Skeletal muscle tissue (tissue), 4 donors: ENCODE data around the gene ZIC4. TPM values are rescaled to one million over a fixed set of nuclear protein-coding genes. Genes with fewer than 3 reads are reported as not detected.

Source experiments
- H3K27ac ChIP-seq: one replicate; pipeline ENCODE4 v1.7.0; 2013; ENCODE audit warnings: mild to moderate bottlenecking, low read depth, low read length, inconsistent platforms
- H3K27me3 ChIP-seq, 3 donors: one replicate each; pipeline ENCODE4 v1.7.0; 2013; ENCODE audit warnings: low read length in 3 of 3; ENCODE audit not compliant: control insufficient read depth in 3 of 3, insufficient read depth in 3 of 3
- H3K36me3 ChIP-seq, 3 donors: one replicate each; pipeline ENCODE4 v1.7.0; 2013; ENCODE audit warnings: low read length in 3 of 3; ENCODE audit not compliant: control insufficient read depth in 3 of 3, insufficient read depth in 3 of 3
- H3K4me1 ChIP-seq, 3 donors: one replicate each; pipeline ENCODE4 v1.7.0; 2013; ENCODE audit warnings: low read length in 3 of 3, mild to moderate bottlenecking in 3 of 3; ENCODE audit not compliant: control insufficient read depth in 3 of 3, insufficient read depth in 3 of 3
- H3K4me3 ChIP-seq, 3 donors: one replicate each; pipeline ENCODE4 v1.7.0; 2013; ENCODE audit warnings: low read length in 3 of 3
- H3K9ac ChIP-seq, 3 donors: one replicate each; pipeline ENCODE4 v1.7.0; 2013; ENCODE audit warnings: low read length in 3 of 3, mild to moderate bottlenecking in 3 of 3, moderate library complexity in 2 of 3, low read depth in 1 of 3
- H3K9me3 ChIP-seq, 3 donors: one replicate each; pipeline ENCODE4 v1.7.0; 2013; ENCODE audit warnings: low read length in 3 of 3; ENCODE audit not compliant: control insufficient read depth in 3 of 3
- total RNA-seq: library from RNA; depleted of rRNA; stranded (reverse); fragments of >200 nt; gene quantifications from one replicate; pipeline ENCODE4 v1.2.3, GENCODE V29; 2014
- donor health status: Osteomylitis.

The ZIC4 gene
- 2.6 TPM for total RNA-seq

- Histone ChIP-seq H3K4me1 (peaks cover 11 to 20% (median 13%) of the 10 kb centered on the region in 3 donors), H3K4me3 (no peak within 1 kb of the TSS), H3K36me3 (no peaks in the 10 kb centered on the region), H3K9ac (peak within 1 kb of the TSS in 1 of 3 donors; percentile 66), H3K9me3 (no peaks in the 10 kb centered on the region), H3K27me3 (peaks cover 37 to 68% (median 52%) of the 10 kb centered on the region in 3 donors), H3K27ac (no peak within 1 kb of the TSS)
Observed at GRCh38 chr3:147406028-147406931, at the start of gene ZIC4. TSS of gene ZIC4 (minus strand) at chr3:147406543. CDS start at chr3:147402797, 3,746 bp downstream.

- Histone ChIP-seq H3K36me3 (no peaks in the 10 kb centered on the region), H3K9ac (no peak overlapping the region), H3K4me3 (no peak overlapping the region), H3K9me3 (no peaks in the 10 kb centered on the region), H3K4me1 (no peaks in the 10 kb centered on the region), H3K27me3 (no peaks in the 10 kb centered on the region), H3K27ac (no peak overlapping the region)
Observed at GRCh38 chr3:147449669-147450068, 43.3 kb upstream of the ZIC4 start.

- Histone ChIP-seq H3K4me3 (no peak overlapping the region), H3K27me3 (no peaks in the 10 kb centered on the region), H3K27ac (no peak overlapping the region), H3K9ac (no peak overlapping the region), H3K4me1 (no peaks in the 10 kb centered on the region), H3K9me3 (no peaks in the 10 kb centered on the region), H3K36me3 (no peaks in the 10 kb centered on the region)
Observed at GRCh38 chr3:147447224-147447623, 40.9 kb upstream of the ZIC4 start.

- peaks cover 0 to 3% (median 0%) of the 10 kb centered on the region in 3 donors for H3K27me3 ChIP-seq
- no peaks in the 10 kb centered on the region for H3K9me3 ChIP-seq
- H3K36me3 ChIP-seq: no peaks in the 10 kb centered on the region
- H3K4me3 ChIP-seq: peak overlapping the region in 1 of 3 donors; percentile 9
- no peak overlapping the region for H3K27ac ChIP-seq
- no peak overlapping the region for H3K9ac ChIP-seq
- H3K4me1 ChIP-seq: no peaks in the 10 kb centered on the region
Observed at GRCh38 chr3:147431751-147432150, 25.4 kb upstream of the ZIC4 start.

GRCh38 chr3:147428754-147429153 is 22.4 kb upstream of the ZIC4 start:
- no peak overlapping the region for H3K27ac ChIP-seq
- no peaks in the 10 kb centered on the region for H3K9me3 ChIP-seq
- H3K4me1 ChIP-seq: no peaks in the 10 kb centered on the region
- H3K36me3 ChIP-seq: no peaks in the 10 kb centered on the region
- no peak overlapping the region for H3K4me3 ChIP-seq
- peaks cover 4 to 14% (median 5%) of the 10 kb centered on the region in 3 donors for H3K27me3 ChIP-seq
- no peak overlapping the region for H3K9ac ChIP-seq

GRCh38 chr3:147428326-147428725 is 22.0 kb upstream of the ZIC4 start:
- Histone ChIP-seq H3K9ac (no peak overlapping the region), H3K27me3 (peaks cover 5 to 19% (median 7%) of the 10 kb centered on the region in 3 donors), H3K4me1 (no peaks in the 10 kb centered on the region), H3K4me3 (no peak overlapping the region), H3K36me3 (no peaks in the 10 kb centered on the region), H3K9me3 (no peaks in the 10 kb centered on the region), H3K27ac (no peak overlapping the region)

- Histone ChIP-seq H3K9me3 (no peaks in the 10 kb centered on the region), H3K27ac (no peak overlapping the region), H3K9ac (no peak overlapping the region), H3K4me3 (no peak overlapping the region), H3K27me3 (peaks cover 8 to 24% (median 13%) of the 10 kb centered on the region in 3 donors), H3K4me1 (no peaks in the 10 kb centered on the region), H3K36me3 (no peaks in the 10 kb centered on the region)
Observed at GRCh38 chr3:147427746-147428145, 21.4 kb upstream of the ZIC4 start.

- H3K4me1 ChIP-seq: peaks cover 0 to 3% (median 0%) of the 10 kb centered on the region in 3 donors
- peaks cover 9 to 29% (median 21%) of the 10 kb centered on the region in 3 donors for H3K27me3 ChIP-seq
- no peak overlapping the region for H3K27ac ChIP-seq
- H3K9me3 ChIP-seq: no peaks in the 10 kb centered on the region
- H3K9ac ChIP-seq: no peak overlapping the region
- no peak overlapping the region for H3K4me3 ChIP-seq
- no peaks in the 10 kb centered on the region for H3K36me3 ChIP-seq
Observed at GRCh38 chr3:147426931-147427330, 20.6 kb upstream of the ZIC4 start.

GRCh38 chr3:147425388-147425850 is 19.1 kb upstream of the ZIC4 start:
- H3K27ac ChIP-seq: no peak overlapping the region
- H3K4me1 ChIP-seq: peaks cover 0 to 4% (median 0%) of the 10 kb centered on the region in 3 donors
- H3K36me3 ChIP-seq: no peaks in the 10 kb centered on the region
- H3K9me3 ChIP-seq: no peaks in the 10 kb centered on the region
- no peak overlapping the region for H3K4me3 ChIP-seq
- H3K9ac ChIP-seq: no peak overlapping the region
- H3K27me3 ChIP-seq: peaks cover 19 to 43% (median 32%) of the 10 kb centered on the region in 3 donors
